ENCODE data around the gene WDR19.

Gene WDR19

GRCh38 chr4:39312816-39313215, 130.5 kb downstream of the WDR19 start:
- Histone ChIP-seq H3K36me3 (ENCODE audit: control insufficient read depth, insufficient read depth, low read length) (peaks cover 68% of the 10 kb centered on the region), H3K27me3 (replicated peaks; ENCODE audit: control insufficient read depth, insufficient read depth, low read length, poor library complexity, severe bottlenecking) (no peaks in the 10 kb centered on the region), H3K27ac (ENCODE audit: insufficient read depth, low read length, poor library complexity, severe bottlenecking) (no peak overlapping the region), H3K9me3 (ENCODE audit: control insufficient read depth, low read length) (no peaks in the 10 kb centered on the region), H3K4me3 (ENCODE audit: insufficient read depth, low read depth, low read length, poor library complexity, severe bottlenecking) (no peak overlapping the region), H3K4me1 (ENCODE audit: control insufficient read depth, insufficient read depth, low read length, poor library complexity, severe bottlenecking) (no peaks in the 10 kb centered on the region)
- no peak for DNase-seq

GRCh38 chr4:39319676-39320075, 137.3 kb downstream of the WDR19 start:
- Histone ChIP-seq H3K9me3 (ENCODE audit: control insufficient read depth, low read length) (no peaks in the 10 kb centered on the region), H3K27me3 (replicated peaks; ENCODE audit: control insufficient read depth, insufficient read depth, low read length, poor library complexity, severe bottlenecking) (no peaks in the 10 kb centered on the region), H3K4me1 (ENCODE audit: control insufficient read depth, insufficient read depth, low read length, poor library complexity, severe bottlenecking) (no peaks in the 10 kb centered on the region), H3K27ac (ENCODE audit: insufficient read depth, low read length, poor library complexity, severe bottlenecking) (no peak overlapping the region), H3K36me3 (ENCODE audit: control insufficient read depth, insufficient read depth, low read length) (peaks cover 52% of the 10 kb centered on the region), H3K4me3 (ENCODE audit: insufficient read depth, low read depth, low read length, poor library complexity, severe bottlenecking) (no peak overlapping the region)
- no peak for DNase-seq

- DNase-seq = no peak
- H3K27ac ChIP-seq (ENCODE audit: insufficient read depth, low read length, poor library complexity, severe bottlenecking) = no peak overlapping the region
- H3K36me3 ChIP-seq (ENCODE audit: control insufficient read depth, insufficient read depth, low read length) = peaks cover 53% of the 10 kb centered on the region
- no peaks in the 10 kb centered on the region for H3K27me3 ChIP-seq (replicated peaks; ENCODE audit: control insufficient read depth, insufficient read depth, low read length, poor library complexity, severe bottlenecking)
- H3K9me3 ChIP-seq (ENCODE audit: control insufficient read depth, low read length) = no peaks in the 10 kb centered on the region
- no peaks in the 10 kb centered on the region for H3K4me1 ChIP-seq (ENCODE audit: control insufficient read depth, insufficient read depth, low read length, poor library complexity, severe bottlenecking)
- no peak overlapping the region for H3K4me3 ChIP-seq (ENCODE audit: insufficient read depth, low read depth, low read length, poor library complexity, severe bottlenecking)
Observed at GRCh38 chr4:39320381-39321115, 138.2 kb downstream of the WDR19 start.

- no peaks in the 10 kb centered on the region for H3K27me3 ChIP-seq (replicated peaks; ENCODE audit: control insufficient read depth, insufficient read depth, low read length, poor library complexity, severe bottlenecking)
- H3K36me3 ChIP-seq (ENCODE audit: control insufficient read depth, insufficient read depth, low read length) = peaks cover 42% of the 10 kb centered on the region
- H3K4me1 ChIP-seq (ENCODE audit: control insufficient read depth, insufficient read depth, low read length, poor library complexity, severe bottlenecking) = no peaks in the 10 kb centered on the region
- H3K9me3 ChIP-seq (ENCODE audit: control insufficient read depth, low read length) = no peaks in the 10 kb centered on the region
- no peak overlapping the region for H3K4me3 ChIP-seq (ENCODE audit: insufficient read depth, low read depth, low read length, poor library complexity, severe bottlenecking)
- no peak for DNase-seq
- no peak overlapping the region for H3K27ac ChIP-seq (ENCODE audit: insufficient read depth, low read length, poor library complexity, severe bottlenecking)
Observed at GRCh38 chr4:39323821-39324220, 141.5 kb downstream of the WDR19 start.

- no peaks in the 10 kb centered on the region for H3K27me3 ChIP-seq (replicated peaks; ENCODE audit: control insufficient read depth, insufficient read depth, low read length, poor library complexity, severe bottlenecking)
- no peaks in the 10 kb centered on the region for H3K9me3 ChIP-seq (ENCODE audit: control insufficient read depth, low read length)
- H3K4me1 ChIP-seq (ENCODE audit: control insufficient read depth, insufficient read depth, low read length, poor library complexity, severe bottlenecking) = no peaks in the 10 kb centered on the region
- H3K27ac ChIP-seq (ENCODE audit: insufficient read depth, low read length, poor library complexity, severe bottlenecking) = no peak overlapping the region
- H3K4me3 ChIP-seq (ENCODE audit: insufficient read depth, low read depth, low read length, poor library complexity, severe bottlenecking) = no peak overlapping the region
- DNase-seq = no peak
- peaks cover 36% of the 10 kb centered on the region for H3K36me3 ChIP-seq (ENCODE audit: control insufficient read depth, insufficient read depth, low read length)
Observed at GRCh38 chr4:39324446-39324845, 142.1 kb downstream of the WDR19 start.

GRCh38 chr4:39324897-39325613, 142.7 kb downstream of the WDR19 start:
- Histone ChIP-seq H3K27me3 (replicated peaks; ENCODE audit: control insufficient read depth, insufficient read depth, low read length, poor library complexity, severe bottlenecking) (no peaks in the 10 kb centered on the region), H3K27ac (ENCODE audit: insufficient read depth, low read length, poor library complexity, severe bottlenecking) (no peak overlapping the region), H3K9me3 (ENCODE audit: control insufficient read depth, low read length) (no peaks in the 10 kb centered on the region), H3K36me3 (ENCODE audit: control insufficient read depth, insufficient read depth, low read length) (peaks cover 31% of the 10 kb centered on the region), H3K4me1 (ENCODE audit: control insufficient read depth, insufficient read depth, low read length, poor library complexity, severe bottlenecking) (no peaks in the 10 kb centered on the region), H3K4me3 (ENCODE audit: insufficient read depth, low read depth, low read length, poor library complexity, severe bottlenecking) (no peak overlapping the region)
- no peak for DNase-seq

- Histone ChIP-seq H3K4me1 (ENCODE audit: control insufficient read depth, insufficient read depth, low read length, poor library complexity, severe bottlenecking) (no peaks in the 10 kb centered on the region), H3K27me3 (replicated peaks; ENCODE audit: control insufficient read depth, insufficient read depth, low read length, poor library complexity, severe bottlenecking) (no peaks in the 10 kb centered on the region), H3K4me3 (ENCODE audit: insufficient read depth, low read depth, low read length, poor library complexity, severe bottlenecking) (no peak overlapping the region), H3K9me3 (ENCODE audit: control insufficient read depth, low read length) (no peaks in the 10 kb centered on the region), H3K27ac (ENCODE audit: insufficient read depth, low read length, poor library complexity, severe bottlenecking) (no peak overlapping the region), H3K36me3 (ENCODE audit: control insufficient read depth, insufficient read depth, low read length) (peaks cover 19% of the 10 kb centered on the region)
- no peak for DNase-seq
Observed at GRCh38 chr4:39326468-39326977, 144.2 kb downstream of the WDR19 start.

GRCh38 chr4:39330353-39330752, 148.0 kb downstream of the WDR19 start:
- DNase-seq = no peak
- Histone ChIP-seq H3K27ac (ENCODE audit: insufficient read depth, low read length, poor library complexity, severe bottlenecking) (no peak overlapping the region), H3K4me3 (ENCODE audit: insufficient read depth, low read depth, low read length, poor library complexity, severe bottlenecking) (no peak overlapping the region)

GRCh38 chr4:39331191-39331590, 148.9 kb downstream of the WDR19 start:
- Histone ChIP-seq H3K4me3 (ENCODE audit: insufficient read depth, low read depth, low read length, poor library complexity, severe bottlenecking) (no peak overlapping the region), H3K4me1 (ENCODE audit: control insufficient read depth, insufficient read depth, low read length, poor library complexity, severe bottlenecking) (no peaks in the 10 kb centered on the region), H3K27me3 (replicated peaks; ENCODE audit: control insufficient read depth, insufficient read depth, low read length, poor library complexity, severe bottlenecking) (no peaks in the 10 kb centered on the region), H3K9me3 (ENCODE audit: control insufficient read depth, low read length) (no peaks in the 10 kb centered on the region), H3K27ac (ENCODE audit: insufficient read depth, low read length, poor library complexity, severe bottlenecking) (no peak overlapping the region), H3K36me3 (ENCODE audit: control insufficient read depth, insufficient read depth, low read length) (peaks cover 4% of the 10 kb centered on the region)
- no peak for DNase-seq

More at GRCh38 chr4:39330353-39330752, 148.0 kb downstream of the WDR19 start:
- Histone ChIP-seq H3K36me3 (ENCODE audit: control insufficient read depth, insufficient read depth, low read length) (peaks cover 10% of the 10 kb centered on the region), H3K27me3 (replicated peaks; ENCODE audit: control insufficient read depth, insufficient read depth, low read length, poor library complexity, severe bottlenecking) (no peaks in the 10 kb centered on the region), H3K9me3 (ENCODE audit: control insufficient read depth, low read length) (no peaks in the 10 kb centered on the region), H3K4me1 (ENCODE audit: control insufficient read depth, insufficient read depth, low read length, poor library complexity, severe bottlenecking) (no peaks in the 10 kb centered on the region)

Measured in effector memory CD4-positive, alpha-beta T cell (primary cell).